HG03432 (cell line): ENCODE data around the gene LCE7A.

Experiments
- ATAC-seq: cut with Tn5 transposase; IDR thresholded peaks from one replicate; pipeline ENCODE4 v1.9.1; 2021; ENCODE audit warnings: mild to moderate bottlenecking, moderate library complexity; ENCODE audit not compliant: unreplicated experiment

LCE7A gene

GRCh38 chr1:152859696-152860095 is at the start of gene LCE7A:
TSS of gene LCE7A (plus strand) at chr1:152859996. CDS start at chr1:152860698, 702 bp downstream.
- no peak for ATAC-seq

DNA sequence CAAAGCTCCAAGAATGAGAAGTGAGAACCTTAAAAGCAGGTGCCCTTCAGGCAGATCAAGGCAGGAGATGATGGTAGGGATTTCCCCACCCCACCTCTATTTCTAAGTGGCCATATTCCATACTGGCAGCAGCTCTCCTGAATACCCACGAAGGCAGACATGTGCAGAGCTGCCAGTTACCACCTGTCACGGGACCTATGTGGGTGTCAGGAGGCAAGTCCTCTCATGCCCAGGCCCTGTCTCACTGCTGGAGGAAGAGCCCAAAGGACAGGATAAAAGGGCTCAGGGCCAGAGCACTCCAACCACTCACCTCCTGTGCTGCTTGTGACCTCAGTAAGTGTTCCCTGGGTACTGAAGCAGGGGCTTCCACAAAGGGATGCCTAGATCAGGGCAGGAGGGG is 48.7 kb upstream of the LCE7A start:
- ATAC-seq, result no peak

DNA sequence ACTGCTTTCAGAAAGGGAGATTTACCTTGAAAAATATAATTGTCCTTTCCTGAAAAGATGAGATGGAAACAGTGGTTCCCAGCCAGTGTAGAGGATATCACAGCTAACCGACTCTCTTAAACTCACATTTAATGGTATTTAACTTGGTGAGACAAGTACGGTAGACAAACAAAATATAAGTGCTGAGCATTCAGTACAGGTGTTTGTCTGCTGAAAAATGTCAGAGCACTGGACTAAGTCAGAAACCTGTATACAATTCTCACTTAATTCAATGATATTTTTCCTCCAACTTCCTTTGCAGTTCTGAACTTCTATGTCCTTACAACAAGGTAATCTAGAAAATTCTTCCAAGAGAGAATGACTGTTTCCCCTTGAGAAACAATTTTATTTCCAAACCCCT is 48.1 kb upstream of the LCE7A start, which contains the start of gene LCE1B:
LCE1B (plus strand) TSS at position 301 of the 400 bp plus-strand sequence. CDS start 476 bp downstream, outside the sequence.
- no peak for ATAC-seq

DNA sequence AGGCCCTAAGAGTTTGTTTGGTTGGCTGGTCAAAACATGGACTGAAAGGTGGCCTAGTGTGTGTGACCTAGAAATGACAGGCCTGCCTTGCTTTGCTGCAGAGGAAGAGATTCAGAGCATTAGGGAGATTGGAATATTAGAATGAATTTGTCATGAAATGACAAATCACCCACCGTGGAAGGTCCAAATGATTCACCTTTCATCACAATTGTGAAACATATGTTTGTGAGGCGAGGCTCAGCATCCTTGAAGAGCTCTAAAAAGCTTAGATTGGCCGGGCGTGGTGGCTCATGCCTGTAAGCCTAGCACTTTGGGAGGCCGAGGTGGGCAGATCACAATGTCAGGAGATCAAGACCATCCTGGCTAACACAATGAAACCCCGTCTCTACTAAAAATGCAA is 42.5 kb upstream of the LCE7A start:
- no peak for ATAC-seq

- ATAC-seq, result no peak
These were observed 36.5 kb upstream of the LCE7A start for GRCh38 chr1:152823294-152823693.

- no peak for ATAC-seq
These were observed 34.8 kb upstream of the LCE7A start for GRCh38 chr1:152824964-152825363.

GRCh38 chr1:152827173-152827572 is 32.6 kb upstream of the LCE7A start, which contains the start of gene LCE1A:
TSS of gene LCE1A (plus strand) at chr1:152827473. CDS start at chr1:152827473, 0 bp downstream.
- ATAC-seq, result no peak

DNA sequence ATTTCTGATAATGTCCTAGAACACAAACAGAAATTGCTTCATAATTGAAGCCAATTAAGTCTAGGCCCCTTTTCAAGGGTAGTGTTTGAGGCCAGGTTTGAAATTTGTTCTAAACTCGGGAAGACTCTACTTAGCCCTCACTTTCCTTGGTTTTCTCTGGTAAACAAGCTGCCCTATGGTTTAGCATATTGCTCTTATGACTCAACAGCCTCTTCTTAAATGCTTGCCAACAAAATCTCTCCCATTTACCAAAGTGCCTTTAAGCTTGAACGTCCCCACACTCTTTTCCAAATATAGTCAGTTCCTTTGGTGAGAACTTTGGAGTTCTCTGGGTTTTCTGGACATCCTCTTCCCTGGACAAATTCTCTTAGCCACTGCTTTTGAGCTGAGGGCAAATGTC is 22.9 kb upstream of the LCE7A start:
- no peak for ATAC-seq

DNA sequence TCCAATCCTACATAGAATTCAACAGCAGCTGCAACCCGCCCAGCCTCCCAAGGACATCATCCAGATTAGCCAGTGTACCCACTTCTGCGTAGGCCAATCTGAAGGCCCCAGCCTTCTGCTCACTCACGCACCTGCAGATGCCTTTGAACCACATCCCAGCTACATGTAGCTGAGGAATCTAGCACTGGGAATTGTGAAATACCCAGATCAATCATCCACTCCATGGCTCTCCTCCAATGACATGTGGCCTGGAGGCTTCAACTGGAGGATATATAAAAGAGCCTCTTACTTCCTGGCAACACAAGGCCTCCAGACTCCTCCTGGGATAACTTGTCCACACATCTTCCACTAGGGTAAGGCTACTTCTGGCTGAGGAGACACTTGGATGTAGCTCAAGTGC is 17.2 kb upstream of the LCE7A start, which contains the start of gene LCE6A:
LCE6A (plus strand) TSS at position 301 of the 400 bp plus-strand sequence. CDS start 665 bp downstream, outside the sequence.
- no peak for ATAC-seq

DNA sequence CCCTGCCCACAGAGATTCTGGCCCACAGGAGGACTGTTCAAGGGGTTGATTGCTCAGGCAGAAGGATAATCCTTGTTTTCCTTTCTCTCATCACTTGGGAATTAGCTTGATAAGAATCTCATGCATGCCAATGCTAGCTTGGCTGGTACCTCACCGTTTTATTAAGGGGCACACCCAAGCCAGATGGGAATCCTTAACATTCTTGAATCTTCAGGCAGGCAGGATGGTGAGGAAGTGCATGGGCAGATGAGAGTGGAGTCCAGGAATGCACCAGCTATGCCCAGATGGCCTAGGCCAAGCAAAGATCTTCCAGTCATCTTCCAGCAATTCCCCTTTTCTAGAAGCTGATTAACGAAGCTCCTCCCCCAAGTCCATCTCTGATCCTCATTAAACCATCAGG is 4.1 kb upstream of the LCE7A start:
- ATAC-seq, result no peak

GRCh38 chr1:152858062-152858461 is 1.7 kb upstream of the LCE7A start:
- ATAC-seq, result no peak

- ATAC-seq, result no peak
These were observed 333 bp downstream of the LCE7A start for GRCh38 chr1:152860129-152860528.

- no peak for ATAC-seq
These were observed 1.6 kb downstream of the LCE7A start for GRCh38 chr1:152861374-152861773.

DNA sequence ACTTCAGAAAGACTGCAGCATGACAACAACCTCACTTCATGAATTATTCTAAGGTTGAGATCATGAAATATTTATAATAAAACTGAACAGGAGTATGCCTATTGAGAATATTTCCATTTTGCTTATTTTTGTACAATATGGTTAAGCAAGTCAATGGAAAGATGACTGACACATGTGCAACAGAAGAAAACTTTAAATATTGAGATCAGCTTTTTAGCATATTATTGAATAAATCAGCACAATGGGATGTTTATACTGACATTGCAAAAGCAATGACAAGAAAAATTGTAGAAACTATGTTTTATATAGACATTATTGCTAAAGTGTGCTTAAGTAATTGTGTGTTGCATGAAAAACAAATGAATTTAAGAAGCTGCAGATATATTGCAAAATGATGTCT is 4.6 kb downstream of the LCE7A start:
- ATAC-seq, result no peak

GRCh38 chr1:152866321-152866720 is 6.5 kb downstream of the LCE7A start:
- no peak for ATAC-seq

GRCh38 chr1:152869808-152870419 is 10.1 kb downstream of the LCE7A start:
- ATAC-seq, result no peak

GRCh38 chr1:152870831-152871730 is 11.3 kb downstream of the LCE7A start:
- ATAC-seq, result no peak

DNA sequence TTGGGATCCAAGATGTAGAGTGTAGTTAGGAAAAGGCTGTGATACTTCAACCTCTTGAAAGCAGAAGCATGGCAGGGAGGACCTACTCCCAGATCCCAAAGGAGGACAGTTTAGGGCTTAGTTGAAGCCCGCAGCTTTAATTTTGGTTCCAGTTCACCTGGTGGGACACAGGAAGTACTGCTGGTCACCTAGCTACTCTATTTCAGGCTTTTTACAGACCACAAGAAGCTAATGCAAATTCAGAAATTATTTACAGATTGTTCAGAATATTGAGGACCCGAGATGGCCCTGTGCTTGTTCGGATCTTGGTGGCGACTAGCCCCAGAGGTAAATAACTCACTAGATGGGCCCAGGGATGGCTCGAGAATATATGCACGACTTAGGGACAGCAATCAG is 11.9 kb downstream of the LCE7A start:
- no peak for ATAC-seq

- no peak for ATAC-seq
These were observed 13.7 kb downstream of the LCE7A start for GRCh38 chr1:152873495-152873894.

GRCh38 chr1:152876827-152877226 is 17.0 kb downstream of the LCE7A start:
- no peak for ATAC-seq

GRCh38 chr1:152878042-152878441 is 18.2 kb downstream of the LCE7A start, which contains the start of gene SMCP:
TSS of gene SMCP (plus strand) at chr1:152878322. CDS start at chr1:152884423, 6,101 bp downstream.
- ATAC-seq, result no peak
